Measurements from ENCODE around the gene ARHGAP29.

Gene ARHGAP29

DNA sequence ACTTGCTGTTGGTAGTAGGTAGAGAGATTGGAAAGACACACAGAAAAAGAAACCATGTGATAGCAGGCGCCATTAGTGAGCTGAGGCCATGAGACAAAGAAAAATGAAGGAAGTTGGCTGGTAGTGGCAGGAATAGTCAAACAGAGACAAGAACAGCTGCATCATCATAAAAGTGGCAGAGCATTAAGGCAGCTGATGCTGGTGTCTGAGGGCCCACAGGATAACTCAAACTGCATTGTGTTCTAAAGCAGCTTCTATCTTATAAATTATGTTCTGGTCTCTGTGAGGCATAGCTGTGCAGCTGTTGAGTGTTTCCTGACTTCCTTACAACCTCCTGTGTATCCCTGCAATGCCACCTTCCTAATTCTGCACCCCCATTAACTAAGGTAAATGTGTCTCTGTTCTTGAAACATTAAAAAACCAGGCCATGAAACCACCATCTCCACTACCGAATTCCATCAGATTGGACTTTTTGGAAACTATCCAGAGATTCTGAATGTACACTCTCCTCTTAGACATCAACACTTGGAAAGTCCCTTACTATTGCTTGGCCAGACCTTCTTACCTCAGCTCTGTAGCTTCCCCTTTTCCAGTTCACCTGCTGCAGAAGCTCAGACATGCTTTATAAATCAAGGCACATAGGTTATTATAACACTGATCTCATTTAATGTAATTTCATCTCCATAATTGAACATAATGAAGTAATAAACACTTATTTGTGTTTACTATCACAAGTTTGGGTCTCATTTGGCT, 23.4 kb upstream of the ARHGAP29 start:
- TF ChIP-seq CTCF (IDR thresholded peaks at IDR 0.05; ENCODE audit: extremely low read depth, missing control alignments) = no peak
- DNase-seq (ENCODE audit: low spot score) = no peak

- DNase-seq (ENCODE audit: low spot score) = no peak
- TF ChIP-seq CTCF (IDR thresholded peaks at IDR 0.05; ENCODE audit: extremely low read depth, missing control alignments) = no peak
Observed at GRCh38 chr1:94259635-94260289, 22.4 kb upstream of the ARHGAP29 start.

GRCh38 chr1:94258873-94259331, 21.5 kb upstream of the ARHGAP29 start:
- no peak for TF ChIP-seq CTCF (IDR thresholded peaks at IDR 0.05; ENCODE audit: extremely low read depth, missing control alignments)
- DNase-seq (ENCODE audit: low spot score) = no peak

- no peak for TF ChIP-seq CTCF (IDR thresholded peaks at IDR 0.05; ENCODE audit: extremely low read depth, missing control alignments)
Observed at GRCh38 chr1:94257444-94257843, 20.1 kb upstream of the ARHGAP29 start.

GRCh38 chr1:94255476-94255875, 18.1 kb upstream of the ARHGAP29 start:
- TF ChIP-seq CTCF (IDR thresholded peaks at IDR 0.05; ENCODE audit: extremely low read depth, missing control alignments) = no peak
- DNase-seq (ENCODE audit: low spot score) = no peak

More at GRCh38 chr1:94257444-94257843, 20.1 kb upstream of the ARHGAP29 start:
- no peak for DNase-seq (ENCODE audit: low spot score)

DNA sequence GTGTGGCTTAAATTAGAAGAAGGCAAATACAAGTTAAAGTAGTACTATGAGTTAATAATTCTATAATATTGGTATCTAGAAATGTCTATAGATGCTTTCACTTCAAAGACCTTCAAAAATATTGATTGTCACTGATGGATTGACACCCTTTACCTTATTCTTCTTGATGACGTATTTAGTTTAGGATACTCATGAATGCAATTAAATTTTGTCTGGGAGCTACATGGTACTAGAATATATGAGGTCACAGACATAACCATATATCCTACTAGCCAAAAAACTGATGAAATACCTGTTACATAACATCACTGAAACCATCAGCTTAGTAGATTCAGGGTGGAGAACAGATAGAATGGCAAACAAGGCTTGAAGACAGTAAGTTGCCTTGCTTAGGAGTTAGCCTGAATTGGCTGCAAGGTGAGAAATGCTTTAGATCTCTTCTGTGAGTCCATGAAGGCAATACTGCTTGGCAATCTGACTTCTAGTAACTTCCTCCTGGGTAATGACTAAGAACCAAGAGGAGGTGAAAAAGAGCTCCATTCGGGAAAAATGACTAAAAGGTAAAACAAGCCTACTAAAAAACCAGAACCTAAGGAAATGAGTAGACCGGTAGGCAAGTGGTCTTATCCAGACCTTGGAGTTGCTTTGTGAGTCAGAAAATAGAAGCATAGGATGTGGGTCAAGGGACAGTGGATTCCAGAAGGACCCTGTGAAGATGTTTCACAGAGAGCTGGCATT, 16.9 kb upstream of the ARHGAP29 start:
- DNase-seq (ENCODE audit: low spot score) = no peak
- TF ChIP-seq CTCF (IDR thresholded peaks at IDR 0.05; ENCODE audit: extremely low read depth, missing control alignments) = no peak
